Adrenal gland (tissue), 5 donors: ENCODE results near the gene CACNA1E.

Experiments used
- POLR2A ChIP-seq, 2 donors: fragments of 450-650 bp; IDR thresholded peaks; one replicate each; pipeline ENCODE4 v1.6.1; 2017; ENCODE audit warnings: antibody characterized with exemption in 2 of 2, mild to moderate bottlenecking in 2 of 2, moderate library complexity in 1 of 2
- TF ChIP-seq, protein P1 (sequence below), 6 experiments: fragments of 450-650 bp in 4 of 6; fragments of 200-600 bp in 2 of 6; sonication (generic) in 1 of 6; IDR thresholded peaks; 1 replicate in 5 of 6; 2 replicates in 1 of 6; pipeline versions ENCODE4 v1.5.1 to v1.8.0; 2016 to 2021; ENCODE audit warnings: antibody characterized with exemption in 6 of 6, mild to moderate bottlenecking in 2 of 6, moderate library complexity in 1 of 6
- donor health status: DM: no; HTN: no; CAD: no.

DNA sequence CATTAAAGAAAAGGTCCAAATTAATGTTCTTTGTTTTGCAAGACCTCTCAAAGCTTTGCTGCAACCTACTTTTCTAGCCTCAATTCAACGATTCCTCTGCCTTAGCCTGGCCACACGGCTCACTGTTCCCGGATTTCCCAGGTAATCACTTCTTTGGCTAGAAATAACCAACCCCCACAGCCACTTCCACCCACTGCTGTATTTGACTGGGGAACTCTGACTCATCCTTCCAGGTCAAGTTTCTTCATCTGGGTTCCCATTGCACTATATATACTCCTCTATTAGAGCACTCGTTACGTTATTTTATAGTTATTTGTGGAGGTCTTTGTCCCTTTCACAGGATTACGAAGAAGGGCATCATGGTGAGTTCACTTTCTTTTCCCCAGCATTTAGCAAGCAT is 185.9 kb downstream of the CACNA1E start:
- no peak for TF ChIP-seq POLR2A (IDR thresholded peaks at IDR 0.05)
- TF ChIP-seq, protein P1, sequence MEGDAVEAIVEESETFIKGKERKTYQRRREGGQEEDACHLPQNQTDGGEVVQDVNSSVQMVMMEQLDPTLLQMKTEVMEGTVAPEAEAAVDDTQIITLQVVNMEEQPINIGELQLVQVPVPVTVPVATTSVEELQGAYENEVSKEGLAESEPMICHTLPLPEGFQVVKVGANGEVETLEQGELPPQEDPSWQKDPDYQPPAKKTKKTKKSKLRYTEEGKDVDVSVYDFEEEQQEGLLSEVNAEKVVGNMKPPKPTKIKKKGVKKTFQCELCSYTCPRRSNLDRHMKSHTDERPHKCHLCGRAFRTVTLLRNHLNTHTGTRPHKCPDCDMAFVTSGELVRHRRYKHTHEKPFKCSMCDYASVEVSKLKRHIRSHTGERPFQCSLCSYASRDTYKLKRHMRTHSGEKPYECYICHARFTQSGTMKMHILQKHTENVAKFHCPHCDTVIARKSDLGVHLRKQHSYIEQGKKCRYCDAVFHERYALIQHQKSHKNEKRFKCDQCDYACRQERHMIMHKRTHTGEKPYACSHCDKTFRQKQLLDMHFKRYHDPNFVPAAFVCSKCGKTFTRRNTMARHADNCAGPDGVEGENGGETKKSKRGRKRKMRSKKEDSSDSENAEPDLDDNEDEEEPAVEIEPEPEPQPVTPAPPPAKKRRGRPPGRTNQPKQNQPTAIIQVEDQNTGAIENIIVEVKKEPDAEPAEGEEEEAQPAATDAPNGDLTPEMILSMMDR (IDR thresholded peaks at IDR 0.05), result no peak
